Brain microvascular endothelial cell (primary cell): ENCODE measurements around the gene ABCC2.

Experiments used
- DNase-seq: peaks from one replicate; pipeline ENCODE4 v3.0.0-alpha.2; 2020
- H3K27ac ChIP-seq: fragments of 250-450 bp; sonication (Bioruptor Pico); 2 replicates; pipeline ENCODE4 v1.5.1; 2020; ENCODE audit warnings: mild to moderate bottlenecking, moderate library complexity
- H3K27me3 ChIP-seq: fragments of 250-450 bp; sonication (Bioruptor Pico); replicated peaks from 2 replicates; pipeline ENCODE4 v1.5.1; 2020; ENCODE audit warnings: mild to moderate bottlenecking
- H3K36me3 ChIP-seq: fragments of 250-450 bp; sonication (Bioruptor Pico); replicated peaks from 2 replicates; pipeline ENCODE4 v1.5.1; 2020; ENCODE audit warnings: mild to moderate bottlenecking
- H3K4me3 ChIP-seq: 2 replicates; pipeline ENCODE4 v1.5.1; 2011; ENCODE audit warnings: low read depth, mild to moderate bottlenecking, control low read depth, low read length, moderate library complexity
- in situ Hi-C: cut with HindIII; loops from 2 replicates; pipeline ENCODE4 v1.10.0; 2017; ENCODE audit warnings: low sequenced_read_pairs, low pct_ligation_motif_present
- TF ChIP-seq, protein P1 (sequence below): IDR thresholded peaks from 2 replicates; pipeline ENCODE4 v1.5.1; 2011; ENCODE audit warnings: low read depth, mild to moderate bottlenecking, moderate library complexity, low read length, control low read depth, inconsistent platforms; ENCODE audit errors: missing control alignments

Gene ABCC2

DNA sequence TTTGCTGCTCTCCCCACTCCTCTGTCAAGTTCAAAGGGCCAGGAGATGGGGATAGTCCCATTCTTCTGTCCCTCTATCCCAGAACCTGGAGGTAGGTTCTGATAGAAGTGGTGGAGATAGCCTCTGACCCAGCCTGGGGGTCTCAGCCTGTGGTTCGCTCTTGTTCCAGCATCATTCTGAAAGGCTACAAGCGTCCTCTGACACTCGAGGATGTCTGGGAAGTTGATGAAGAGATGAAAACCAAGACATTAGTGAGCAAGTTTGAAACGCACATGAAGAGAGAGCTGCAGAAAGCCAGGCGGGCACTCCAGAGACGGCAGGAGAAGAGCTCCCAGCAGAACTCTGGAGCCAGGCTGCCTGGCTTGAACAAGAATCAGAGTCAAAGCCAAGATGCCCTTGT lies 14.5 kb downstream of the ABCC2 start:
- Histone ChIP-seq H3K36me3 (no peaks in the 10 kb centered on the region), H3K27me3 (no peaks in the 10 kb centered on the region), H3K4me3 (no peak overlapping the region), H3K27ac (no peak overlapping the region)
- in situ Hi-C loops, result no loop called here
- TF ChIP-seq, protein P1, sequence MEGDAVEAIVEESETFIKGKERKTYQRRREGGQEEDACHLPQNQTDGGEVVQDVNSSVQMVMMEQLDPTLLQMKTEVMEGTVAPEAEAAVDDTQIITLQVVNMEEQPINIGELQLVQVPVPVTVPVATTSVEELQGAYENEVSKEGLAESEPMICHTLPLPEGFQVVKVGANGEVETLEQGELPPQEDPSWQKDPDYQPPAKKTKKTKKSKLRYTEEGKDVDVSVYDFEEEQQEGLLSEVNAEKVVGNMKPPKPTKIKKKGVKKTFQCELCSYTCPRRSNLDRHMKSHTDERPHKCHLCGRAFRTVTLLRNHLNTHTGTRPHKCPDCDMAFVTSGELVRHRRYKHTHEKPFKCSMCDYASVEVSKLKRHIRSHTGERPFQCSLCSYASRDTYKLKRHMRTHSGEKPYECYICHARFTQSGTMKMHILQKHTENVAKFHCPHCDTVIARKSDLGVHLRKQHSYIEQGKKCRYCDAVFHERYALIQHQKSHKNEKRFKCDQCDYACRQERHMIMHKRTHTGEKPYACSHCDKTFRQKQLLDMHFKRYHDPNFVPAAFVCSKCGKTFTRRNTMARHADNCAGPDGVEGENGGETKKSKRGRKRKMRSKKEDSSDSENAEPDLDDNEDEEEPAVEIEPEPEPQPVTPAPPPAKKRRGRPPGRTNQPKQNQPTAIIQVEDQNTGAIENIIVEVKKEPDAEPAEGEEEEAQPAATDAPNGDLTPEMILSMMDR, result no peak
- DNase-seq, result no peak

DNA sequence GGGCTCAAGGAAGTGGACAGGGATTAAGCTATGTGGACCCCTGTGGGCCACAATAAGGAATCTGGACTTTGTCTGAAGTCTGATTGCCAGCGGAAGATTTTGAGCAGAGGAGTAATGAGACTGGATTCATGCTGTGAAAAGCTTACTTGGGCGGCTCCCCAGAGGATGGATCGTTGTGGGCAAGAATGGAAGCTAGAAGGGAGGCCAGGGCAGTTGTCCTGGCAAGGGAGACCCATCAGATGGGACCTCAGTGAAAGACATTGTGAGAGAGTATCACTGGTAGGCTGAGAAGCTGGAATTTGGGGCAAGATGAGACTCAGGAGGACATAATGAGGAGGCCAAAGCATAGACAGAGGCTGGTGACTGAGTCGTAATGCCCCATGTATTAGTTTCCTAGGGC lies 15.6 kb downstream of the ABCC2 start:
- Histone ChIP-seq H3K36me3 (no peaks in the 10 kb centered on the region), H3K27ac (no peak overlapping the region), H3K4me3 (no peak overlapping the region), H3K27me3 (no peaks in the 10 kb centered on the region)
- TF ChIP-seq, protein P1, result no peak
- in situ Hi-C loops, result no loop called here
- no peak for DNase-seq

DNA sequence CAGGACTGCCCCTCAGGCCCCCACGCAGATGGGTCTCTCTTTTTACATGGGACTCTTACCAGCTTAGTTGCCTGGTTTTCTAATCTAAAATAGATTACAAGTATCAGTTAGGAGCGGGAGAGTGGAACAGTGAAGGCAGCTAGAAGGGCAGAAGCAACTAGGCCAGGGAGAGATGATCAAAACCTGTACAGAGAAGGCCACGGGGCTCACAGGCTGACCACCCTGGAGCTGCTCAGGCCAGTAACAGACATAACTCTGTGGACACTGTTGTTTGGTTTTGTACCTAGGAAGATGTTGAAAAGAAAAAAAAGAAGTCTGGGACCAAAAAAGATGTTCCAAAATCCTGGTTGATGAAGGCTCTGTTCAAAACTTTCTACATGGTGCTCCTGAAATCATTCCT lies 16.5 kb downstream of the ABCC2 start:
- TF ChIP-seq, protein P1, result no peak
- no peak for DNase-seq

DNA sequence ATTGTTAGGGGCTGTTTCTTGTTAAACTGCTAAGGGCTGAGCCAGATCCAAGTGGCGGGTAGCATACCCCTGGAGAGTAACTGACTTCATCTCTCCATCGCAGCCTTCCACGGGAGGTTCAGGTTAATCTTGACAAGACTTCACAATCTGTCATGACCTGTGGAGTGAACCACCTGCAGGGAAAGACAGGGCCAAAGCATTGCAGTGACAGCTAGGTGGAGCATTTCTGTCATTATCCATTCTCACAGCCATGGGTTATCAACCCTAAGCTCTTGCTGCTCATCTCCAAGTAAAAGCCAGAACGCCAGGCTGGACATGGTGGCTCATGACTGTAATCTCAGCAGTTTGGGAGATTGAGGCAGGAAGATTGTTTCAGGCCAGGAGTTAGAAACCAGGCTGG lies 17.2 kb downstream of the ABCC2 start:
- Histone ChIP-seq H3K36me3 (no peaks in the 10 kb centered on the region), H3K27me3 (no peaks in the 10 kb centered on the region), H3K27ac (no peak overlapping the region), H3K4me3 (no peak overlapping the region)
- TF ChIP-seq, protein P1, result no peak
- in situ Hi-C loops, result no loop called here
- no peak for DNase-seq

More for the DNA sequence above, 16.5 kb downstream of the ABCC2 start:
- in situ Hi-C loops, result no loop called here
- no peaks in the 10 kb centered on the region for H3K36me3 ChIP-seq
- H3K27me3 ChIP-seq, result no peaks in the 10 kb centered on the region
- no peak overlapping the region for H3K27ac ChIP-seq
- H3K4me3 ChIP-seq, result no peak overlapping the region

DNA sequence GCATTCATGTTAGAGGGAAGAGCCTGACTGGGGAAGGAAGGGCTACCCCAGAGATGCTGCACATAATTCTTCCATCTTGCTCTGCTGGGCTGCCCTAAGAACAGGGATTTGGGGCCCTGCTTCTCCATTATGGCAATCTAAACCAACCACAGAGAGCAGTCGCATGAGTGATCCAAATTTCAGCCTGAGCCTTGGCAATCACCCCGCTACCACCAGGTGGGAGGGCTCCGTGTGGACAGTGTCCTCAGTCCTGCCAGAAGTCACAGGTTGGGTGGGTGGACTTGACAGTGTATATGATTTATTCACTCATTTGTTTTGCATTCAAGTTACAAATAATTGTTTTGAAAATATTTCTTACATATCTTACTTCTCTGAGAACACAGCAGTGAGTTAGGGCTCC lies 22.0 kb downstream of the ABCC2 start:
- TF ChIP-seq, protein P1, result no peak
- Histone ChIP-seq H3K4me3 (no peak overlapping the region), H3K27ac (no peak overlapping the region), H3K27me3 (no peaks in the 10 kb centered on the region), H3K36me3 (no peaks in the 10 kb centered on the region)
- DNase-seq, result no peak
- in situ Hi-C loops, result no loop called here

DNA sequence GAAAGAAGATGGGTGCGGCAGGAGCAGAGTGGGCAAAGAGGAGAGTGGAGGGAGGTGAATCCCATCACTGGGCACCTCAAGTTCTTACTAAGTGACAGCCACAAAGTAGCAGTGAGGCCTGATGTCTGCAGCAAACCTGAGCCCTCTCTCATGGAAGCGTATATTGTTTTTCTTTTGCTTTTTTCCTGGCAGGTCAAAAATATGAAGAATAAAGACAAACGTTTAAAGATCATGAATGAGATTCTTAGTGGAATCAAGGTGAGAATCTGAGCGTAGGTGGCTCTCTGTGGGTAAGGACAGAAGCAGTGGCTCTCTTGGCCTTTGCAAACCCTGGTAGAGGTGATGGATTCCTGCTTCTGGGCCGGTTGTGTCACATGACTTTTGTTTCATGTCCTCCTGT lies 22.8 kb downstream of the ABCC2 start:
- Histone ChIP-seq H3K27me3 (no peaks in the 10 kb centered on the region), H3K36me3 (no peaks in the 10 kb centered on the region), H3K27ac (no peak overlapping the region), H3K4me3 (no peak overlapping the region)
- no peak for DNase-seq
- in situ Hi-C loops, result no loop called here
- TF ChIP-seq, protein P1, result no peak
